Smooth muscle cell of the umbilical artery (primary cell): ENCODE measurements around the gene PRR3. TPM values are rescaled to one million over a fixed set of nuclear protein-coding genes. Genes with fewer than 3 reads are reported as not detected.

Source experiments
- total RNA-seq: library from RNA; depleted of rRNA; stranded (reverse); fragments of >200 nt; gene quantifications from 2 replicates; pipeline ENCODE4 v1.2.3, GENCODE V29; 2014

The PRR3 gene, protein sequence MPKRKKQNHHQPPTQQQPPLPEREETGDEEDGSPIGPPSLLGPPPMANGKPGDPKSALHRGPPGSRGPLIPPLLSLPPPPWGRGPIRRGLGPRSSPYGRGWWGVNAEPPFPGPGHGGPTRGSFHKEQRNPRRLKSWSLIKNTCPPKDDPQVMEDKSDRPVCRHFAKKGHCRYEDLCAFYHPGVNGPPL
- 4.5 and 6.2 TPM in 2 replicates for total RNA-seq

DNA sequence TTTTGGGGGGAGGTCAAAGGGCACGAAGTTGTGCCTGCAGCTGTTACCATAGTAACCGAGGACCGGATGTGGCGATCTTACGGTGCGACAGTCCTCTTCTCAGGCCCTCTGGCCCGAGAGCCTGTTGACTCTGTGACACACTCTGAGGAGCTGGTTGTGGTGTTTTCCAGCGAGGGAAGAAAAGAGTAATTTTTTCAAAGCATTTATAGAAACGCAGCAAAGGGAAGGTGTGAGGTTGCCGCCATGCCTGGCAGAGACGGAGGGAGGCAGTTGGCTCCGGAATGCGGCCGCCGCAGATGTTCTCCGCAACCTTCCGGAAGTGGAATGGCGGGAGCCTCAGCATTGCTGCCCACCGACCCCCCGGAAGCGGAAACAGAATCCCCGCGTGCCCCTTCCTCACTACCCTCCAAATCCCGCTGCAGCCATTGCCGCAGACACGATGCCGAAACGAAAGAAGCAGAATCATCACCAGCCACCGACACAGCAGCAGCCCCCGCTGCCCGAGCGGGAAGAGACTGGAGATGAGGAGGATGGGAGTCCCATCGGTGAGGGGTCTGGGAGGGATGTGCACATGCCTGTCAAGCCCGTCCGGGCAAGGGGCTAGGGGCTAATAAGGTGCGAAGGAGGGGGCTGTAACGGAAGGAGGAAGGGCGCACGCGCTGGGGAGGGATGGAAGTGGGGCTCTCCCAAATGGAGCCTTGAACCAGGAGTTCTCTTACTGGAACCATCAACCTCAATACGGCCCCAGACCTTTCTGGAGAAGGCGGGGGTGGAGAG lies at the start of gene PRR3:
TSS of gene PRR3 (plus strand) at position 390 of the 777 bp plus-strand sequence. CDS start at position 440, 50 bp downstream.

DNA sequence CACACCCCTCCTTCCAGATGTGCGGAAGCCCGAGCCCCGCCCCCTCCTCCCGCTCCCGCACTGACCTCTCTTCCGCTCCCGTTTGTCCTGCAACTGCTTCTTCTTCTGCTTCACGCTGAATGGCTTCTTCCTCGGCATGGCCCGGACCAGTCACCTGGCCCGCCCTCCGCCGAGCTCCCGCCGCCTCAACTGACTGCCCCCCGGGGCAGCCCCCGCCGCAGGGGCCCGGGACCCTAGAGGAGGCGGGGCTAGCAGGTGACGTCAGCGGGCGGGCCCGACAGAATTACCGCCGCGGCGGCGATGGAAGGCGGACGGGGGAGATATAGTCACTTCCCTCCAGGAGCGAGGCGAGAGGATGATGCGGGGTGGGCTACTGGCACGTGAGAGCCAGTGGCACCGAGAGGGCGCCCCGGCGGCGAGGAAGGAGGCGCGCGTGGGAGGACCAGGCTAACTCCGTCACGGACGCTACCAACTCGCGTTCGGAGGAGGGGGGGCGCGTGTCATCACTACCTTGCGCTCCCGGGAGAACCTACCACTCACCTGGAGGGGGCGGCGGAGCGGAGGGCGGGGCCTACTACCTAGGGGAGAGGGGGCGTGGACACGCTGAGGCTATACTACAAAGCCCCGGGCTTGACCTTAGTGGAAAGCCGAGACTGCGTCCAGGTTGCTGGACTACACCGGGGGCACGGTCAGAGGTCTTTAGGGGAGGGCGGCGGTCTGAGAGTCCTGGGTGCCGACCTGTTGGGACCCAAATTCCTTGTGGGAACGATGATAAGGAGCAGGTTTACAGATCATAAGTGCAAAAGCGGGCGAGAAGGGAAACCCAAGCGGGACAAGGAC lies 809 bp upstream of the PRR3 start, which contains the start of gene GNL1:
TSS of gene GNL1 (minus strand) at position 424 of the 840 bp plus-strand sequence. CDS start at position 138, 286 bp downstream.

DNA sequence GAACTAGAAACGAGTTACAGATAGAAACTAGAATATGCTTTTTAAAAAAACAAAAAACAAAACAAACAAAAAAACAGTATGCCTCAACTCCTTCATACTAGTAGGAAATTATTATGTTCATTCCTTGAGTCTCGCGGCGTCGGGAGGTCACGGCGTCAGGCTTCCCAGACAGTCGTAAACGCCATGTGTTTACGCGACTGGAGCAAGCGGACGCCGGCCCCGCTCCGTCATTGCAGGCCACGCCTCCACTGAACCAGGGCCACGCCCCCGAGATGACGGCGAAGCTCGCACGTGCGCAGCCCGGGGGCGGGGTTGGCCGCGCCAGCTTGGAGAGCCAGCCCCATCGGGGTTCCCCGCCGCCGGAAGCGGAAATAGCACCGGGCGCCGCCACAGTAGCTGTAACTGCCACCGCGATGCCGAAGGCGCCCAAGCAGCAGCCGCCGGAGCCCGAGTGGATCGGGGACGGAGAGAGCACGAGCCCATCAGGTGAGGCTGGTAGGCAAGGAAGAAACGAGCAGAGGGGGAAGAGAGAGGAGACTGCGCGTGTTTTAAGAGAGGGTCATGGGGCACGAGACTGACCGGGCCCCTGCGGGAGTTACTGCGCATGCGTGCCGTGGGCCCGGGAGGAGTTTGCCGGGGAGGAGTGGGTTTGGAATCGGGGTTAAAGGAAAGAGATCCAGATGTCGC lies 14.1 kb downstream of the PRR3 start, which contains the start of gene ABCF1:
TSS of gene ABCF1 (plus strand) at position 368 of the 687 bp plus-strand sequence. CDS start at position 414, 46 bp downstream.

Other genes starting within 250 kb of the PRR3 start
- 9.5 and 10.8 TPM in 2 replicates for gene TRIM39, start 230.4 kb upstream of the PRR3 start, total RNA-seq
- gene RPP21, start 212.1 kb upstream of the PRR3 start, total RNA-seq = 19.3 and 29.1 TPM in 2 replicates
- 216 and 227 TPM in 2 replicates for gene HLA-E, start 67.8 kb upstream of the PRR3 start, total RNA-seq
- 40.1 and 48.8 TPM in 2 replicates for gene GNL1, start 806 bp upstream of the PRR3 start, total RNA-seq
- 35.9 and 54.6 TPM in 2 replicates for gene ABCF1, start 14.1 kb downstream of the PRR3 start, total RNA-seq
- 17.5 and 24.6 TPM in 2 replicates for gene PPP1R10, start 59.9 kb downstream of the PRR3 start, total RNA-seq
- 26.4 and 28.8 TPM in 2 replicates for gene MRPS18B, start 60.5 kb downstream of the PRR3 start, total RNA-seq
- gene ATAT1, start 69.6 kb downstream of the PRR3 start, total RNA-seq = 4.8 and 5.6 TPM in 2 replicates
- gene C6orf136, start 89.8 kb downstream of the PRR3 start, total RNA-seq = 3.0 and 3.2 TPM in 2 replicates
- gene DHX16, start 115.7 kb downstream of the PRR3 start, total RNA-seq = 33.6 and 37.8 TPM in 2 replicates
- 32.1 and 71.9 TPM in 2 replicates for gene PPP1R18, start 129.3 kb downstream of the PRR3 start, total RNA-seq
- gene NRM, start 133.7 kb downstream of the PRR3 start, total RNA-seq = 0.59 and 2.2 TPM in 2 replicates
- 4.5 and 13.2 TPM in 2 replicates for gene MDC1, start 160.0 kb downstream of the PRR3 start, total RNA-seq
- 252 and 681 TPM in 2 replicates for gene TUBB, start 163.1 kb downstream of the PRR3 start, total RNA-seq
- gene FLOT1, start 185.4 kb downstream of the PRR3 start, total RNA-seq = 72.2 and 90.1 TPM in 2 replicates
- gene IER3, start 187.3 kb downstream of the PRR3 start, total RNA-seq = 95.7 and 164 TPM in 2 replicates